Measurements from ENCODE around the gene CSPG4. TPM values are rescaled to one million over a fixed set of nuclear protein-coding genes. Genes with fewer than 3 reads are reported as not detected.
A peak's percentile ranks its signal among the peaks of the same experiment; 100 is the strongest.

Gene CSPG4
- total and polyA plus RNA-seq, 2 of the 13 experiments (the other 11 are each of a cell fraction or from before 2014, with no cell fraction given), result 0.01 to 0.04 TPM

GRCh38 chr15:75647370-75648155 is 65.1 kb downstream of the CSPG4 start, which contains the start of gene SNX33 (continued):
- TF ChIP-seq GPBP1L1 (CRISPR knock-in tag; IDR thresholded peaks at IDR 0.05) (no peak), AKNA (CRISPR knock-in tag; IDR thresholded peaks at IDR 0.05; ENCODE audit: borderline replicate concordance) (no peak), NR3C1 (CRISPR knock-in tag; IDR thresholded peaks at IDR 0.05) (no peak), ONECUT2 (CRISPR knock-in tag; IDR thresholded peaks at IDR 0.05) (no peak), ZBTB33 (CRISPR knock-in tag; IDR thresholded peaks at IDR 0.05) (no peak), E2F1 (CRISPR knock-in tag; IDR thresholded peaks at IDR 0.05) (no peak), ZBTB10 (CRISPR knock-in tag; IDR thresholded peaks at IDR 0.05; ENCODE audit: borderline replicate concordance) (no peak), ZNF235 (CRISPR knock-in tag; IDR thresholded peaks at IDR 0.05; ENCODE audit: borderline replicate concordance) (no peak), ZNF816 (CRISPR knock-in tag; IDR thresholded peaks at IDR 0.05; ENCODE audit: borderline replicate concordance) (0 out of 2 replicates have a peak, but pooled peaks have one; percentile 15)

Data from HepG2 (cell line).